MM.1S (cell line): ENCODE data around the gene TFF2.

ENCODE experiments used
- EZH2 ChIP-seq: fragments of 300-600 bp; sonication (generic); optimal IDR thresholded peaks from 2 replicates; pipeline ENCODE3; 2017; ENCODE audit warnings: low read depth, mild to moderate bottlenecking, antibody characterized with exemption, low read length, mixed read lengths
- EZH2phosphoT487 ChIP-seq: fragments of 300-600 bp; sonication (generic); IDR thresholded peaks from 2 replicates; pipeline ENCODE4 v1.6.1; 2018; ENCODE audit warnings: antibody characterized with exemption, low read length
- TF ChIP-seq, protein P1 (sequence below): fragments of 300-600 bp; sonication (generic); IDR thresholded peaks from 2 replicates; pipeline ENCODE4 v1.5.1; 2016; ENCODE audit warnings: antibody characterized with exemption, low read length, mixed read lengths

DNA sequence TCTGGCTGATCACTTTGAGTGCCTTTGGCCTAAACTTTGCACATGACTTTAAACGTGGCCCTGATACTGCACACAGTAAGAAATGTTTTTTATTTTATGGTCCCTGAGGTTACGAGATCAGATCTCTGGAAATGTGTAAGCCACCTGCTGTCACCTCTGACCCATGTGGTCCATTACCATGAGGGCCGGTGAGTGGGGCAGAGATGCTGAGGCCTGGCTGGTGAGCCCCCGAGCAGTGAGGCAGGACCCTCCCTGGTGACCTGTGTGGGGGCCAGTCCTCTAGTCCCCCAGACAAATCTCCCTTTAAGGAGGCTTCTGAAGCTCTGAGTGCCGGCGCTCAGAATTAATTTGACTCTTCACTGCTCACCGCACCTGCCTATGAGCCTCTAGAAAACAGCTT, 48.0 kb downstream of the TFF2 start:
- TF ChIP-seq, protein P1, sequence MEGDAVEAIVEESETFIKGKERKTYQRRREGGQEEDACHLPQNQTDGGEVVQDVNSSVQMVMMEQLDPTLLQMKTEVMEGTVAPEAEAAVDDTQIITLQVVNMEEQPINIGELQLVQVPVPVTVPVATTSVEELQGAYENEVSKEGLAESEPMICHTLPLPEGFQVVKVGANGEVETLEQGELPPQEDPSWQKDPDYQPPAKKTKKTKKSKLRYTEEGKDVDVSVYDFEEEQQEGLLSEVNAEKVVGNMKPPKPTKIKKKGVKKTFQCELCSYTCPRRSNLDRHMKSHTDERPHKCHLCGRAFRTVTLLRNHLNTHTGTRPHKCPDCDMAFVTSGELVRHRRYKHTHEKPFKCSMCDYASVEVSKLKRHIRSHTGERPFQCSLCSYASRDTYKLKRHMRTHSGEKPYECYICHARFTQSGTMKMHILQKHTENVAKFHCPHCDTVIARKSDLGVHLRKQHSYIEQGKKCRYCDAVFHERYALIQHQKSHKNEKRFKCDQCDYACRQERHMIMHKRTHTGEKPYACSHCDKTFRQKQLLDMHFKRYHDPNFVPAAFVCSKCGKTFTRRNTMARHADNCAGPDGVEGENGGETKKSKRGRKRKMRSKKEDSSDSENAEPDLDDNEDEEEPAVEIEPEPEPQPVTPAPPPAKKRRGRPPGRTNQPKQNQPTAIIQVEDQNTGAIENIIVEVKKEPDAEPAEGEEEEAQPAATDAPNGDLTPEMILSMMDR: no peak
- TF ChIP-seq EZH2phosphoT487: no peak
- TF ChIP-seq EZH2: no peak
